HEK293 (cell line): Measurements from ENCODE around the gene SLC48A1.

Experiments used
- GLI4 ChIP-seq: fragments of 450-650 bp; formaldehyde crosslinking; IDR thresholded peaks from 2 replicates; pipeline ENCODE4 v1.5.1; 2016; ENCODE audit warnings: missing biosample characterization, missing genetic modification characterization
- SETDB1 ChIP-seq: IDR thresholded peaks from one replicate; pipeline ENCODE4 v1.6.1; 2017; ENCODE audit warnings: mild to moderate bottlenecking, low read length, moderate library complexity, mixed read lengths; ENCODE audit not compliant: insufficient read length
- ZBTB17 ChIP-seq: fragments of 450-650 bp; formaldehyde crosslinking; IDR thresholded peaks from 2 replicates; pipeline ENCODE4 v1.5.1; 2016; ENCODE audit warnings: missing biosample characterization, missing genetic modification characterization
- ZFP37 ChIP-seq: fragments of 450-650 bp; formaldehyde crosslinking; IDR thresholded peaks from 2 replicates; pipeline ENCODE4 v1.5.1; 2016; ENCODE audit warnings: missing biosample characterization, missing genetic modification characterization
- ZIC2 ChIP-seq: fragments of 450-650 bp; formaldehyde crosslinking; IDR thresholded peaks from 2 replicates; pipeline ENCODE4 v1.5.1; 2016; ENCODE audit warnings: missing biosample characterization, missing genetic modification characterization
- ZNF223 ChIP-seq: fragments of 450-650 bp; formaldehyde crosslinking; IDR thresholded peaks from 2 replicates; pipeline ENCODE4 v1.5.1; 2016; ENCODE audit warnings: missing biosample characterization, missing genetic modification characterization
- ZNF391 ChIP-seq: fragments of 450-650 bp; formaldehyde crosslinking; IDR thresholded peaks from 2 replicates; pipeline ENCODE4 v1.5.1; 2016; ENCODE audit warnings: low read depth, missing biosample characterization, missing genetic modification characterization, borderline replicate concordance
- ZNF394 ChIP-seq: fragments of 450-650 bp; formaldehyde crosslinking; IDR thresholded peaks from 2 replicates; pipeline ENCODE4 v1.5.1; 2016; ENCODE audit warnings: missing biosample characterization, missing genetic modification characterization, mild to moderate bottlenecking, moderate library complexity, borderline replicate concordance
- ZNF596 ChIP-seq: fragments of 450-650 bp; IDR thresholded peaks from 2 replicates; pipeline ENCODE4 v1.5.0; 2018; ENCODE audit warnings: missing biosample characterization, mild to moderate bottlenecking, missing genetic modification characterization, moderate library complexity
- ZNF660 ChIP-seq: fragments of 450-650 bp; IDR thresholded peaks from 2 replicates; pipeline ENCODE4 v1.5.1; 2018; ENCODE audit warnings: missing biosample characterization, mild to moderate bottlenecking, missing genetic modification characterization
- ZNF747 ChIP-seq: fragments of 450-650 bp; formaldehyde crosslinking; IDR thresholded peaks from 2 replicates; pipeline ENCODE4 v1.5.1; 2016; ENCODE audit warnings: missing biosample characterization, missing genetic modification characterization
- TF ChIP-seq, protein P1 (sequence below): fragments of 450-650 bp; formaldehyde crosslinking; IDR thresholded peaks from 2 replicates; pipeline ENCODE4 v1.5.1; 2017; ENCODE audit warnings: missing biosample characterization, missing genetic modification characterization
- TF ChIP-seq, protein P2 (sequence below): fragments of 450-650 bp; formaldehyde crosslinking; IDR thresholded peaks from 2 replicates; pipeline ENCODE4 v1.5.1; 2016; ENCODE audit warnings: missing biosample characterization, missing genetic modification characterization
- TF ChIP-seq, protein P3 (sequence below): fragments of 450-650 bp; formaldehyde crosslinking; IDR thresholded peaks from 2 replicates; pipeline ENCODE4 v1.5.1; 2016; ENCODE audit warnings: missing biosample characterization, missing genetic modification characterization
- TF ChIP-seq, protein P4 (sequence below): fragments of 450-650 bp; formaldehyde crosslinking; IDR thresholded peaks from 2 replicates; pipeline ENCODE4 v1.5.1; 2016; ENCODE audit warnings: missing biosample characterization, missing genetic modification characterization, low read depth
- TF ChIP-seq, protein P5 (sequence below): fragments of 450-650 bp; formaldehyde crosslinking; IDR thresholded peaks from 2 replicates; pipeline ENCODE4 v1.5.1; 2016; ENCODE audit warnings: missing biosample characterization, missing genetic modification characterization, borderline replicate concordance

Gene SLC48A1

DNA sequence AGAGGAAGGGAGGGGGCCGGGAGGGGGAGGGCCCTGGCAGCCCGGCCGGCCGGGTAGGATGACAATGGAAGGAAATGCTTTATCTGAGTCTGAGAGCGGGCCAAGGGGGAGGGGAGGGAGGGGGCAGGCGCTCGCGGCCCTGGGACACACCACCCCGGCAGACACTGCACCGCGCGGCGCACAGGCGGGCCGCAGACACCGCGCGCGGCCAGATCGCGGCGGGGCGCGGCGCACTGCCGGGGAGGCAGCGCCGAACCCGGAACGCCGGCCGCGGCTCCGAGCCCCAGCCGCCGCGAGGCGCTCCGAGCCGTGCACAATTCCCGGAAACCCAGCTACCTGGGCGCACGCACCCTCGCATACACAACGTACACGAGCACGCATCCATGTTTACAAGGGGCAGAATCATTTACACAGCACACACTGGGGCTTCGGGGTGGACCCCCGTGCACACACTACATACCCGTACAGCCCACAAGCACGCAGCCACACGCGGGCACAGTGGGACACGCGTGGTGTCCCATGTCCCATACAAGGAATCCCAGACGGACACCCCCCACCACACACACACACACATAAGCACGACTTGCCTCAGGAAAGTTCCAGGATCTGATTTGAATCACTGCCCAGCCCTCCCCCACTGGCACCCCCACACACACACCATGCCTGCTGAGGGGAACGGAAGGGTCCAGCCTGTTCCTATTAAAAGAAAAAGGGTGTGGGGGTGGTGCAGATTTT lies 47.0 kb downstream of the SLC48A1 start, which contains the start of gene HDAC7 (continued):
- TF ChIP-seq, protein P1, sequence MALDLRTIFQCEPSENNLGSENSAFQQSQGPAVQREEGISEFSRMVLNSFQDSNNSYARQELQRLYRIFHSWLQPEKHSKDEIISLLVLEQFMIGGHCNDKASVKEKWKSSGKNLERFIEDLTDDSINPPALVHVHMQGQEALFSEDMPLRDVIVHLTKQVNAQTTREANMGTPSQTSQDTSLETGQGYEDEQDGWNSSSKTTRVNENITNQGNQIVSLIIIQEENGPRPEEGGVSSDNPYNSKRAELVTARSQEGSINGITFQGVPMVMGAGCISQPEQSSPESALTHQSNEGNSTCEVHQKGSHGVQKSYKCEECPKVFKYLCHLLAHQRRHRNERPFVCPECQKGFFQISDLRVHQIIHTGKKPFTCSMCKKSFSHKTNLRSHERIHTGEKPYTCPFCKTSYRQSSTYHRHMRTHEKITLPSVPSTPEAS: peak; percentile 94
- TF ChIP-seq GLI4 (tag by site-specific recombination) (0 out of 2 replicates have a peak, but pooled peaks have one; percentile 20), ZBTB17 (peak; percentile 40; the same call in 1 of the 2 replicates), ZIC2 (tag by site-specific recombination) (0 out of 2 replicates have a peak, but pooled peaks have one; percentile 27), ZNF391 (tag by site-specific recombination) (0 out of 2 replicates have a peak, but pooled peaks have one; percentile 51), ZFP37 (tag by site-specific recombination) (peak; percentile 53; the same call in 1 of the 2 replicates), ZNF596 (tag by site-specific recombination) (0 out of 2 replicates have a peak, but pooled peaks have one; percentile 18), ZNF660 (tag by site-specific recombination) (peak; percentile 22; the same call in 1 of the 2 replicates), ZNF747 (no peak), ZNF394 (0 out of 2 replicates have a peak, but pooled peaks have one; percentile 16), ZNF223 (tag by site-specific recombination) (peak; percentile 11; the same call in 1 of the 2 replicates), SETDB1 (no peak)
- TF ChIP-seq, protein P2, sequence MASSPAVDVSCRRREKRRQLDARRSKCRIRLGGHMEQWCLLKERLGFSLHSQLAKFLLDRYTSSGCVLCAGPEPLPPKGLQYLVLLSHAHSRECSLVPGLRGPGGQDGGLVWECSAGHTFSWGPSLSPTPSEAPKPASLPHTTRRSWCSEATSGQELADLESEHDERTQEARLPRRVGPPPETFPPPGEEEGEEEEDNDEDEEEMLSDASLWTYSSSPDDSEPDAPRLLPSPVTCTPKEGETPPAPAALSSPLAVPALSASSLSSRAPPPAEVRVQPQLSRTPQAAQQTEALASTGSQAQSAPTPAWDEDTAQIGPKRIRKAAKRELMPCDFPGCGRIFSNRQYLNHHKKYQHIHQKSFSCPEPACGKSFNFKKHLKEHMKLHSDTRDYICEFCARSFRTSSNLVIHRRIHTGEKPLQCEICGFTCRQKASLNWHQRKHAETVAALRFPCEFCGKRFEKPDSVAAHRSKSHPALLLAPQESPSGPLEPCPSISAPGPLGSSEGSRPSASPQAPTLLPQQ (tag by site-specific recombination): peak; percentile 76; the same call in 1 of the 2 replicates
- TF ChIP-seq, protein P3, sequence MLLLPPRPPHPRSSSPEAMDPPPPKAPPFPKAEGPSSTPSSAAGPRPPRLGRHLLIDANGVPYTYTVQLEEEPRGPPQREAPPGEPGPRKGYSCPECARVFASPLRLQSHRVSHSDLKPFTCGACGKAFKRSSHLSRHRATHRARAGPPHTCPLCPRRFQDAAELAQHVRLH (tag by site-specific recombination): 0 out of 2 replicates have a peak, but pooled peaks have one; percentile 21
- TF ChIP-seq, protein P4, sequence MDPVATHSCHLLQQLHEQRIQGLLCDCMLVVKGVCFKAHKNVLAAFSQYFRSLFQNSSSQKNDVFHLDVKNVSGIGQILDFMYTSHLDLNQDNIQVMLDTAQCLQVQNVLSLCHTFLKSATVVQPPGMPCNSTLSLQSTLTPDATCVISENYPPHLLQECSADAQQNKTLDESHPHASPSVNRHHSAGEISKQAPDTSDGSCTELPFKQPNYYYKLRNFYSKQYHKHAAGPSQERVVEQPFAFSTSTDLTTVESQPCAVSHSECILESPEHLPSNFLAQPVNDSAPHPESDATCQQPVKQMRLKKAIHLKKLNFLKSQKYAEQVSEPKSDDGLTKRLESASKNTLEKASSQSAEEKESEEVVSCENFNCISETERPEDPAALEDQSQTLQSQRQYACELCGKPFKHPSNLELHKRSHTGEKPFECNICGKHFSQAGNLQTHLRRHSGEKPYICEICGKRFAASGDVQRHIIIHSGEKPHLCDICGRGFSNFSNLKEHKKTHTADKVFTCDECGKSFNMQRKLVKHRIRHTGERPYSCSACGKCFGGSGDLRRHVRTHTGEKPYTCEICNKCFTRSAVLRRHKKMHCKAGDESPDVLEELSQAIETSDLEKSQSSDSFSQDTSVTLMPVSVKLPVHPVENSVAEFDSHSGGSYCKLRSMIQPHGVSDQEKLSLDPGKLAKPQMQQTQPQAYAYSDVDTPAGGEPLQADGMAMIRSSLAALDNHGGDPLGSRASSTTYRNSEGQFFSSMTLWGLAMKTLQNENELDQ (tag by site-specific recombination): no peak
- TF ChIP-seq, protein P5, sequence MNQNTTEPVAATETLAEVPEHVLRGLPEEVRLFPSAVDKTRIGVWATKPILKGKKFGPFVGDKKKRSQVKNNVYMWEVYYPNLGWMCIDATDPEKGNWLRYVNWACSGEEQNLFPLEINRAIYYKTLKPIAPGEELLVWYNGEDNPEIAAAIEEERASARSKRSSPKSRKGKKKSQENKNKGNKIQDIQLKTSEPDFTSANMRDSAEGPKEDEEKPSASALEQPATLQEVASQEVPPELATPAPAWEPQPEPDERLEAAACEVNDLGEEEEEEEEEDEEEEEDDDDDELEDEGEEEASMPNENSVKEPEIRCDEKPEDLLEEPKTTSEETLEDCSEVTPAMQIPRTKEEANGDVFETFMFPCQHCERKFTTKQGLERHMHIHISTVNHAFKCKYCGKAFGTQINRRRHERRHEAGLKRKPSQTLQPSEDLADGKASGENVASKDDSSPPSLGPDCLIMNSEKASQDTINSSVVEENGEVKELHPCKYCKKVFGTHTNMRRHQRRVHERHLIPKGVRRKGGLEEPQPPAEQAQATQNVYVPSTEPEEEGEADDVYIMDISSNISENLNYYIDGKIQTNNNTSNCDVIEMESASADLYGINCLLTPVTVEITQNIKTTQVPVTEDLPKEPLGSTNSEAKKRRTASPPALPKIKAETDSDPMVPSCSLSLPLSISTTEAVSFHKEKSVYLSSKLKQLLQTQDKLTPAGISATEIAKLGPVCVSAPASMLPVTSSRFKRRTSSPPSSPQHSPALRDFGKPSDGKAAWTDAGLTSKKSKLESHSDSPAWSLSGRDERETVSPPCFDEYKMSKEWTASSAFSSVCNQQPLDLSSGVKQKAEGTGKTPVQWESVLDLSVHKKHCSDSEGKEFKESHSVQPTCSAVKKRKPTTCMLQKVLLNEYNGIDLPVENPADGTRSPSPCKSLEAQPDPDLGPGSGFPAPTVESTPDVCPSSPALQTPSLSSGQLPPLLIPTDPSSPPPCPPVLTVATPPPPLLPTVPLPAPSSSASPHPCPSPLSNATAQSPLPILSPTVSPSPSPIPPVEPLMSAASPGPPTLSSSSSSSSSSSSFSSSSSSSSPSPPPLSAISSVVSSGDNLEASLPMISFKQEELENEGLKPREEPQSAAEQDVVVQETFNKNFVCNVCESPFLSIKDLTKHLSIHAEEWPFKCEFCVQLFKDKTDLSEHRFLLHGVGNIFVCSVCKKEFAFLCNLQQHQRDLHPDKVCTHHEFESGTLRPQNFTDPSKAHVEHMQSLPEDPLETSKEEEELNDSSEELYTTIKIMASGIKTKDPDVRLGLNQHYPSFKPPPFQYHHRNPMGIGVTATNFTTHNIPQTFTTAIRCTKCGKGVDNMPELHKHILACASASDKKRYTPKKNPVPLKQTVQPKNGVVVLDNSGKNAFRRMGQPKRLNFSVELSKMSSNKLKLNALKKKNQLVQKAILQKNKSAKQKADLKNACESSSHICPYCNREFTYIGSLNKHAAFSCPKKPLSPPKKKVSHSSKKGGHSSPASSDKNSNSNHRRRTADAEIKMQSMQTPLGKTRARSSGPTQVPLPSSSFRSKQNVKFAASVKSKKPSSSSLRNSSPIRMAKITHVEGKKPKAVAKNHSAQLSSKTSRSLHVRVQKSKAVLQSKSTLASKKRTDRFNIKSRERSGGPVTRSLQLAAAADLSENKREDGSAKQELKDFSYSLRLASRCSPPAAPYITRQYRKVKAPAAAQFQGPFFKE (tag by site-specific recombination): 0 out of 2 replicates have a peak, but pooled peaks have one; percentile 35
